ENCODE results near the gene ATOH8.
"Not testable (repeated sequence)": the region's sequence is repeated elsewhere in the genome, so short reads cannot be mapped to it uniquely, and the experiment has no call there.

ATOH8 gene

DNA sequence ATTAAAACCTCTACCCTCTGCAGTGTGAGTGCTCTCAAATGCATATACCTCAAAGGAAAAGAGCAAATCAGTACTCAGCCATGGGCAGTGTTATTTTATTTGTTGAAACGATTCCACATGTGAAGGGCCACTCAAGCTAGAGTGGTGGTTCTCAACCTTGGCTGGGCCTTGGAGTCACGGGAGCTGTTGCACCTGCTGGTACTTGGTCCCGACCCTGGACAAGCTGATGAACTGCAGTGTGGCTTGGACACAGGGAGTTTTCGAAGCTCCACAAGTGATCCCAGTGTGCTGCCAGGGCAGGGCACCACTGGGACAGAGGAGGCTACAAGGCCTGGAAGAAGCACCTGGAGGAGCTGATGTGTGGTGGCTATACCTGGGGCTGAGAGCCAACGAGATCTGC lies 40.0 kb upstream of the ATOH8 start:
- no peak for TF ChIP-seq ZFX (IDR thresholded peaks at IDR 0.05)
- TF ChIP-seq, protein P1, sequence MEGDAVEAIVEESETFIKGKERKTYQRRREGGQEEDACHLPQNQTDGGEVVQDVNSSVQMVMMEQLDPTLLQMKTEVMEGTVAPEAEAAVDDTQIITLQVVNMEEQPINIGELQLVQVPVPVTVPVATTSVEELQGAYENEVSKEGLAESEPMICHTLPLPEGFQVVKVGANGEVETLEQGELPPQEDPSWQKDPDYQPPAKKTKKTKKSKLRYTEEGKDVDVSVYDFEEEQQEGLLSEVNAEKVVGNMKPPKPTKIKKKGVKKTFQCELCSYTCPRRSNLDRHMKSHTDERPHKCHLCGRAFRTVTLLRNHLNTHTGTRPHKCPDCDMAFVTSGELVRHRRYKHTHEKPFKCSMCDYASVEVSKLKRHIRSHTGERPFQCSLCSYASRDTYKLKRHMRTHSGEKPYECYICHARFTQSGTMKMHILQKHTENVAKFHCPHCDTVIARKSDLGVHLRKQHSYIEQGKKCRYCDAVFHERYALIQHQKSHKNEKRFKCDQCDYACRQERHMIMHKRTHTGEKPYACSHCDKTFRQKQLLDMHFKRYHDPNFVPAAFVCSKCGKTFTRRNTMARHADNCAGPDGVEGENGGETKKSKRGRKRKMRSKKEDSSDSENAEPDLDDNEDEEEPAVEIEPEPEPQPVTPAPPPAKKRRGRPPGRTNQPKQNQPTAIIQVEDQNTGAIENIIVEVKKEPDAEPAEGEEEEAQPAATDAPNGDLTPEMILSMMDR (conservative IDR thresholded peaks at IDR 0.05), result no peak
- no peak overlapping the region for H3K27ac ChIP-seq

DNA sequence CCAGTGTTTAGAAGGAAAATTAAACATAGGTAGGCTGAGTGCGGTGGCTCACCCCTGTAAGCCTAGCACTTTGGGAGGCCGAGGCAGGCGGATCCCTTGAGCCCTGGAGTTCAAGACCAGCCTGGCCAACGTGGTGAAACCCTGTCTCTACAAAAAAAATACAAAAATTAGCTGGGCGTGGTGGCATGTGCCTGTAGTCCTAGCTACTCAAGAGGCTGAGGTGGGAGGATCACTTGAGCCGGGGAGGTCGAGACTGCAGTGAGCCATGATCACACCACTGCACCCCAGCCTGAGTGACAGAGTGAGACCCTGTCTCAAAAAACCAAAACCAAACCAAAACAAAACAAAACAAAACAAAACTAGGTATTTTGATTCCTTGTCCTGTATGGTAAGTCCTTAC lies 39.4 kb upstream of the ATOH8 start:
- H3K27ac ChIP-seq, result not testable (repeated sequence)

DNA sequence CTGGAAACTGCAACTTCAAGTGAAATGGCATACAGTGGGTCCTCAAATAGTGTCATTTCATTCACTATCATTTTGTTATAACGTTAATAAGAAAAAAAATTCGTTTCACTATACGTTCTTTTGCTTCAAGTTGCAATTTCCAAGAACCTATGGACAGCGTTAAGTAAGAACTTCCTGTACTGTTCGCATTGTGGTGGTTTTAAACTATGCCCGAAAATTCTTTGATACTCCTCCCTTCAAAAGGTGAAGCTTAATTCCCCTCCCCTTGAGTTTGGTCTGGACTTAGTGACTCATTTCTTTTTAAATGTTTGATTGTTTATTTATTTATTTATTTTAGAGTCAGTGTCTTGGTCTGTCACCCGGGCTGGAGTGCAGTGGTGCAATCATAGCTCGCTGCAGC lies 39.0 kb upstream of the ATOH8 start:
- no peak overlapping the region for H3K27ac ChIP-seq
- TF ChIP-seq, protein P1 (conservative IDR thresholded peaks at IDR 0.05), result no peak

DNA sequence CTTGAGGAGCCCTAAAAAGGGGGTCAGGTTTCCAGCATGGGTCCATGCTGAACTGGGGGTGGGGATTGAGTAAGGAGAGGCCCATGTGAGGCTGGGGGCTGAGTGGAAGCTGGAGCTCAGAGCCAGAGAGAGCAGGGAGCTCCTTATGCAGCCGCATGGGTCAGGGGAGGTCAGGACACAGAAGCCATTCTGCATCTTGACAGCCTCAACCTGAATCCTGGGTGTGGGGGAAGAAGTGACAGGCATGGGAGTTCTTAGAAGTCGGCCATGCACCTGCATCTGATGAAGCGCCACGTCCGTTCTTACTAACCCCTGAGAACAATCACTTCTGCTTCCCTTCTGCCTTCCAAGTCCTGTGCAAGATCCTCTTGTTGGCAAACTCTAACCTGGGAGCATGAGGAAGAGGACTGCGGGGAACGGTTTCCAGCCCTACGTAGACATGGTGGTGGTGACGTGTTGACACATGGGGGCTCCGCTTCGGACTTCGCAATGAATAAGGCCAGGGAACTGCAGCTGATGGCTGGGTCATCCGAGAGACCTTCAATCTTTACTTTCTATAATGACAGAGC lies 37.4 kb upstream of the ATOH8 start:
- TF ChIP-seq, protein P1 (conservative IDR thresholded peaks at IDR 0.05), result no peak
- no peak overlapping the region for H3K27ac ChIP-seq

DNA sequence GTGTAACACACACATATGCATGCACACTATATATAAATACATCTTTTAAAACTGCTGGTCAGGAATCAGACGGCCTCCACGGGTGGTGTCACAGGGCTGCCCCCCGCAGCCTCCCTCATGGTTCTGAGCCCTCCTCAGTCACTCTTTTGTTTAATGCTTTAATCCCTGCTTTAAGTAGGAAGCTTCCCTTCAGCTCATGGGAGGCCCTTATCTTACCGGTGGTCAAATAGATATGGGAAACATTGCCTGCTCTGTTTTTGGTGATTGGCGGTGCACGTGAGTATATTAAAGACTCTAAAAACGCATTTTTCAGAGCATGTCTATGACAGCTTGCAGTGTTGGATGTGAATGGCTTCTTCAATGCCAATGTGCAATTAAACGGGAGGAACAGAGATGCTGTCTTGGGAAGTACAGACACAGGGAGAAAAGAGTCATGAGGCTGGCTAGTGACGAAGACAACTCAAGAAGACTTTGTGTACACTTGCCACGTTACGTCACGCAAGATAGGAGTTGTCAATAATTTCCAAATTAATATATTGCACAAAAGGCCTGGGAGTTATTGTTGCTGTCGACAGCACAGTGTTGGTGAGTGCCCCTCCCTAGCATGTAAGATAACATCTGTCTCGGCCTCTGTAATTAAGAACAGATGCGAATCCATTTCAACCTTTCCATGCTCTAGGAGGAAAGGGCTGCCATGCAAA lies 36.3 kb upstream of the ATOH8 start:
- H3K27ac ChIP-seq, result no peak overlapping the region
- TF ChIP-seq, protein P1 (conservative IDR thresholded peaks at IDR 0.05), result no peak
- no peak for TF ChIP-seq ZFX (IDR thresholded peaks at IDR 0.05)

DNA sequence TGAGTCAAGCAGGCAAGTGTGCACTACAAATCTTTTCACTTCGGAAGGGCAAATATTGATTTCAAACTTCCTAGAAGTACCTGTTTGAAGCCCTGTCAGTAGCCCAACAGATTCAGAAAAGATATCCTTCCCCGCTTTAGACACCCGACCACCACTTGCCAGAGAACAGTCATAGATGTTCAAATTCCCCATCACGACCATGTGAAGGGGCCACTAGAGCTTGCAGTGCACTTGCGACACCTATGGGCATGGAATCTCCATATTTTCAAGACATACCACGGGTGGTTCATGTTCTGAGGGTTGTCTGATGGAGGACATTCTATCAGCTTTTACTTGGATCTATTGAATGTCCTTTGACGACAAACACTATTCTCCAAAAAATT lies 35.8 kb upstream of the ATOH8 start:
- H3K27ac ChIP-seq, result no peak overlapping the region
- no peak for TF ChIP-seq ZFX (IDR thresholded peaks at IDR 0.05)
- TF ChIP-seq, protein P1 (conservative IDR thresholded peaks at IDR 0.05), result no peak

DNA sequence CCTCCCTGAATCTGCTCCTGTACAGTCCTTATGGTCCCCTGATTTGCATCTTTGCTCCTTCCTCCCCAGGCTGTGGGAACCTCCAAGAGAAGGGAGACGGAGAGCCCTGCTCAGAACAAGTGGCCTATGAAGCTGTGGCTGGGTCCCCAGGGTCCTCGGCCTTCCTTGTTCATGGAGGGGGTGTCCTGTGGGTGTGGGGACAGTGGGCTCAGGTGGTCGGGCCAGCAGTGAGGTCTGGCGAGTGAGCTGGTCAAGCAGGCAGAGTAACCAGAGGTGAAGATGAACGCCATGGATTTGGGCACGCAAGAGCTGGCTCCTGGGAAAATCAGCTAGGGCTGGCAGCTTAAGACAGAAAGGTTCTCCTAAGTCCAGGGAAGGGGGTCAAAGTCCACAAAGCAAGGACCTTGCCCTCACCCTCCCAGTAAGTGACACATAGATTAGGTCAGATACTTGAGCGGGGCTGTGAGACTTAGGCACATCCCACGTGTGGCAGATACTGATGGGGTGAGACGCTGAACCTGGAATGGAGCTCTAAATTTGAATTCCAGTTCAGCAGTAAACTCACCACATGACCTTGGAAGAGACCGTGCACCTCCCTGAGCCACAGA lies 34.8 kb upstream of the ATOH8 start:
- TF ChIP-seq ZFX (IDR thresholded peaks at IDR 0.05), result no peak
- TF ChIP-seq, protein P1 (conservative IDR thresholded peaks at IDR 0.05), result no peak
- no peak overlapping the region for H3K27ac ChIP-seq

Measured in C4-2B (cell line).